HG03139 (cell line): ENCODE results near the gene OXCT1.
"Not testable (repeated sequence)": the region's sequence is repeated elsewhere in the genome, so short reads cannot be mapped to it uniquely, and the experiment has no call there.

Experiments used
- ATAC-seq: cut with Tn5 transposase; IDR thresholded peaks from one replicate; pipeline ENCODE4 v1.9.1; 2021; ENCODE audit not compliant: unreplicated experiment

The OXCT1 gene

GRCh38 chr5:41831155-41831554, 39.1 kb downstream of the OXCT1 start:
- peak; percentile 46 for ATAC-seq

DNA sequence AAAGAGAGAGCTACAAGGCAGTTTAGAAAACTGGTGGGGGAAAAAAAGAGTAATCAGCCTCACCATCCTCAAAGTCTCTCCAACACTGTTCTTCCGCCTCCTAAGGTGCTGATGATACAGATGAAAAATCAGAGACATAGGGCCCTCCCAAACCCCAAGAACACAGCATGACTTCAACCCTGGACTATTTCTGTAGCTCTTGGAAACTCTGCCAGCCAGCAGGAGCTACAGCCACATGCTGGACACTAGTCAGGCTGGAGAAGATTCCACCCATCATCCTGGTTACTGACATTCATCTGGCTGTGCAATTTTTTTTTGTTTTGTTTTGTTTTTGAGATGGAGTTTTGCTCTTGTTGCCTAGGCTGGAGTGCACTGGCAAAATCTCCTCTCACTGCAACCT, 42.4 kb downstream of the OXCT1 start:
- no peak for ATAC-seq

DNA sequence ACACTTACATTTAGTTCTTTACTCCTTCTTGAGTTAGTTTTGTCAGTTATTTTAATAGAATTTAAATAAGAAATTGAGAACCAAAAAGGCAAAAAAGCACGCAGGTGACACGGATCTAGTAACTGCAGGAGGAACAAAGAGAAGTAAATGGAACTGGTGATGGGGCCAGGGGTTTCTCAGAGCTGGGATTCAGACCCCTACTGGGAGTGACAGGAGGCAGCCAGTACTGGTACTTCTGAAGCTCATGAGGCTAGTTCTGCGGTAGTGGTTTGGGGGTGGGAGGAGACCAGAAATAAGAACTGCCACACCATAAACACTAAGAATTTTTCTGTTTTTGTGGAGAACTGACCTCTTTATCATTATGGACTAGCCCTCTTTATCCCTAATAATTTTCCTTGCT, 48.2 kb downstream of the OXCT1 start:
- no peak for ATAC-seq

DNA sequence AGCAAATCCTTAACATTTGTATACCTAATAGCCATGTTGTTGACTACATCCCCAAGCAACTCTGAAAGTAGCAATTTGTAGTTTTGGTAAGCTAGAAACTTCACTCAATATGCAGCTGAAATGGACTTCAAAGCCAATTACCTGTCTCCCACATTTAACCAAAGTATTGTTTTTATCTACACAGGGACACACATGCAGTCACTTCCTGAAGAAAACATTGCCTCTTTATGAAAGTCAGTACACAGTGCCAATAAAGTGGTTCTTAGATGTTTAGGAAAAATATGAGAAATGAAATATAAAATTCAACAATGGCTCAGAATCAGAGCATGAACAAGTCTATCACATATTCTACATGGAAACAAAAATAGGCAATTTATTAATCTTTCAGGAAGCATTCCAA, 49.2 kb downstream of the OXCT1 start:
- no peak for ATAC-seq

GRCh38 chr5:41820150-41820549, 50.1 kb downstream of the OXCT1 start:
- no peak for ATAC-seq

DNA sequence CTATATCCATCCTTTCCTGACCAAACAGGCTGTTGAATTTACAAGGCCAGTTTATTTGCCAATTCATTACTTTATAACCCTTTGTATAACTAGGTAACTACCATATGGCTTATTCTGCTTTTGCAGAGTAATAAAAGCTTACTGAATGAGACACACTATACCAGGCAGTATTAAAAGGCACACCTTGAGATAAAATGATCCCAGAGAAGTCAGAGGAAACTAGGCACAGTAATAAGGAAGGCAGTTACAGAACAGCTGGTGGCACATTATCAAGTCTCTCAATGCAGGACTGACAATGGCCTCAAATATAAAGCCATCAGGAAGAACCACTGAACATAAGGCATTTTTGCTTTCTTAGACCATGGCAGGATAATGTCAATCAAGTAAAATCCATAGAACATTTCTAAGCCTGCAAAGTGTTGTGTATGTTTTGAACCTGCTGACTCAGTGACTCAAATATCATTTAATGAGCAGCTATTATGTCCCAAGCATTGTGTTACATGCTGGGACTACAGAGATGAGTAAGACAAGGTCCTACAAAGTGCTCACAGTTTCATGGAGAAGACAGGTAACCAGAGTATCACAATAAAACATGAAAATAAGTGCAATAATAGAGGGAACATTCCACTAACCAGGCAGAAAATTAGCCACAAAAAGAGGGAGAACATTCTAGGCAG, 52.5 kb downstream of the OXCT1 start:
- no peak for ATAC-seq

GRCh38 chr5:41815663-41816229, 54.5 kb downstream of the OXCT1 start:
- no peak for ATAC-seq

DNA sequence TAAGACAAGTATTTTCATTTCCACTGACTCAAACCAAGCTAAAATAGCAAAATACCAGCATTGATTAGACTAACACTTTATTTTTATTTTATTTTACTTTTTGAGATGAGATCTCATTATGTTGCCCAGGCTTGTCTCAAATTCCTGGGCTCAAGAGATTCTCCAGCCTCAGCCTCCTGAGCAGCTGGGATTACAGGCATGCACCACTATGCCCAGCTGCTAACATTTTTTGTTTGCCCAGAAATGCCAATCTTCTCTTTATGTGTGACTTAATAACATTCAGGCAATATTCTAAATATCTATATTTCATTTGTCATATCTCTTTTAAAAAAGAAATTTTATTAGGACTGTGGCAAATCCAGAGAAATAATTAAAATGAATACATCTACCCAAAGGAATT, 55.0 kb downstream of the OXCT1 start:
- no peak for ATAC-seq

GRCh38 chr5:41814306-41814705, 55.9 kb downstream of the OXCT1 start:
- ATAC-seq, result not testable (repeated sequence)

DNA sequence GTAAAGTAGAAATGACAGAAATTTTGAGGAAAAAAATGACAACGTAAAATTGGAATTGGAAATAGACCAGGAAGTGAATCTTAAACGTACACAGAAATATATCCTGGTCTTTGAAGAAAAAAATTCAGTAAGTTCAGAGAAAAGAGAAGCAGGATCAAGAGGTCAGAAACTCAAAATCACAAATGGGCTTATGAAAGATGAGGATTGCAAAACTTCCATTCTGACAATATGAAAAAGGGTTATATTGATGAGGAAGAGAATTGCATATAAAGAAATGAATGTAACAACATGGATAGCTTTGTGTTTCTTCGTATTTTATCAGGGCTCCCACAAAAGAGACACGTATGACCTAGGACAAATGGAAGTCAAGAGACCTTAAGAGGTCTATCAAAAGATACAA, 58.1 kb downstream of the OXCT1 start:
- no peak for ATAC-seq

GRCh38 chr5:41809128-41809527, 61.1 kb downstream of the OXCT1 start:
- ATAC-seq, result no peak

GRCh38 chr5:41808294-41808693, 61.9 kb downstream of the OXCT1 start:
- no peak for ATAC-seq

DNA sequence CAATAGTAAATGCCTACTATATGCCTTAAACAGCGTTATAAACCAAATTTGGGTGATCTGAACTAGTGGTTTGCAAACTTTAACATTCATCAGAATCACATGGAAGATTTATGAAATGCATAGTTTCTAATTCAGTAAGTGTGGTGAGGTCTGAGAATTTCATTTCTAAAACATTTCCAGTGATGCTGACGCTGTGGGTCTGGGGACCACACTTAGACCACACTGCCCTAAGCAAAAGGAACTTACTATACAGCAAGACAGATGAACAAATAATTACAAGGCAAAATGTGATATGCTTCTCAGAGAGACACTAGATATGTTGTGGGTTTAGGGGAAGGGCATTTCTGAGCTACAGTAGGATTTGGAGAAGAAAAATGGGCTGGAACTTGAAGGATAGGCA, 72.6 kb downstream of the OXCT1 start:
- no peak for ATAC-seq

DNA sequence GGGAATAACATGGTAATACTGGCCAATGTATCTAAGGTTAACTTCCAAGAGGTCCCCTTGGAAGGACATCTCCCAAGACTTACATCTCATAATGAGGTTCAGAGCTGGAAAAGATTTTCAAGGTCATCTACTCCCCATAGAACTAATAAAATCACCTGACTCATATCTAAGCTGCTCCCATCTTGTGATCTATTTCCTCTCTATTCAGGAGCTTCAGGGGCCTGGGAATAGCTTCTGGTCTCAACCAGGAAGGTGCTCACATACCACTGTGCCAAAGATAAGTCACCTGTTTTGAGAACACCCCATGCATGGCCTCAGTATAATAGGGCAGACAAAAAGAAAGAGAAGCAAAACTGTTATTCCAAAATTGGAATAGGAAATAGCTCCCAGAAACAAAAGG, 74.2 kb downstream of the OXCT1 start:
- ATAC-seq, result no peak

DNA sequence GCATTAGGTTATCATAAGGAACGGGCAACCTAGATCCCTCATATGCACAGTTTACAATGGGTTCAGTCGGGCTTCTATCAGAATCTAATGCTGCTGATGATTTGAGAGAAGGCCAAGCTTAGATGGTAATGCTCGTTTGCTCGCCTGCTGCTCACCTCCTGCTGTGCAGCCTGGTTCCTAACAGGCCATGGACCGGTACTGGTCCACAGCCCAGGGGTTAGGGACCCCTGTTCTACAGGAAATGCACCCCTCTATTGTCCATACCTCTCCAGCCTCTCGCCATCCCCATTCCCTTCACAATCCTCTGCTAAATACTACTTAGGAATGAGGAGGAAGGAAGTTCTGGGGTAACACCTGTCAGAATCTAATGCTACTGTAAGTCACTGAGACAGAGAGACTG, 75.1 kb downstream of the OXCT1 start:
- ATAC-seq, result no peak

- no peak for ATAC-seq
These were observed 75.8 kb downstream of the OXCT1 start for GRCh38 chr5:41794471-41794870.

DNA sequence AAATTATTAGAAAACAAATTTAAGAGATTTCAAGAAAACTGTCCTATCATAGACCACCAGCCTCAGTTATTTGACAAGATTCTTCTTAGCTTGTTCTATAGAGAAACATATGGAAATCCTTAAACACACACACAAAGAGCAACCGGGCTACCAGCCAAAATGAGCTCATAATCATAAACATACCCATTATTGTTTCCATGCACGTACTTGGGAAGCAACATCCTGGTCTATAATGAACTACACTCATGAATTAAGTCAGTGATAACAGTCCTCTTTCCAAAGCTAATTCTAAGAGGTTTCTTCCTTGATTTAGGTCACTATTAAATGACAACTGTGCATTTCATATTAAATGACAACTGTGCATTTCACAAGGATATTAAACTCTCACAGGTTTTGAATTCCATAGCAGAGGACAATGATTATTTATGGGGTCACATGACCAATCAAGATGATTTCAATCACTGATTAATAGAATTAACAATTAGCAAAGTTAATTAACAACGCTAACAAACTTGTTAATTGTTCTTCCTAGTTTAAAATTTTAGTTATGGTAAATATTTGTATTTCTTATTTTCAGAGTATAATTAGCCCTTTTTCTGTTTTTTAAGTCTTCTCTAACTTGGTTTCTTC, 77.0 kb downstream of the OXCT1 start:
- no peak for ATAC-seq

DNA sequence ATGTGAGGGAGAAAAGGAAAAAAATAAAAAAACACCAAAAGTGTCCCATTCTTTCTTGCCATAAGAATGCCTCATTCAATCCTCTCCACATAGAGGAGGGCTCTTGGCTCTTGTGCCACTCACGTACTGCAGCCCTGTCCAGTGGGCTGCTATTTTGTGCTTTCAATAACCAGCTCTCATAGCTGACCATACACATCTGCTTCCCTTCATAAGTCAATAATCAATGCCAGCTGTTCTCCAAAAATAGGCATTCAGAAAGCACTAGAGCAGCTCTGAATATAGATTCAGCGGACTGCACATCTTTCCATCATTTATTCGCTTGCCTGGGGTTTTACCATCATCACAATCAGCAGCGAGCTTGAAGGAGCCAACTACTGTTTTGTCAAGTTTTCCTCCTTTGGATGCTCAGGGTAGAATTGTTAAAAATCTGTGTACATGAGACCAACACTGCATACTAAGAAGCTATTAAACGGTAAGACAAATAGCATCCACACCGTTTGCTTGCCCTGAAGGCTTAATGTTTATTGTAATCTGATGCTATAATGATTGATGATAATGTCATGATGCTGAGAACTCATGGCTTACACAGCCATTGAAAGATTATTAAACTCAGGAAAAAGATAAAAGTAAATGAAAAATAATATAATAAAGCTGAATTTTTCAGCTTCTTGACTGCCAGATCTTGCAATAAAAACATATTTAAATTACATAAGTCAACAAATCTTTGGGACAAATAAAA, 80.0 kb downstream of the OXCT1 start:
- ATAC-seq, result no peak

DNA sequence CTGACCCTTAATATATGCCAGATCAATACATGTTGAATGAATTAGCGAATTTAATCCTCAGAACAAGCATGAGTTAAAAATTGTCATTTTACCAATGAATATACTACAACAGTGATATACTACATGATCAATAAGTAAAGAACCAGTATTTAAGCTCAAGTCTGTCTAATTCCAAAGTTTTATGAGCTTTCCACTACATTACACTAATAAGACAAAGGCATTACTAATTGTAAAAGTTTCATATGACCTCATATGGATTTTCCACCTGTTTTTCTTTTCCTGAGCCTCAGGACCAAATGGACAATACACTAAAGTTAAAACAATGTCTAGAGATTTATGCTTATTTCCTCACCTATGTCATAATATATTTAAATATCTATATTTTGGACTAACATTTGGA, 80.8 kb downstream of the OXCT1 start:
- no peak for ATAC-seq

GRCh38 chr5:41788941-41789368, 81.3 kb downstream of the OXCT1 start:
- ATAC-seq, result no peak

DNA sequence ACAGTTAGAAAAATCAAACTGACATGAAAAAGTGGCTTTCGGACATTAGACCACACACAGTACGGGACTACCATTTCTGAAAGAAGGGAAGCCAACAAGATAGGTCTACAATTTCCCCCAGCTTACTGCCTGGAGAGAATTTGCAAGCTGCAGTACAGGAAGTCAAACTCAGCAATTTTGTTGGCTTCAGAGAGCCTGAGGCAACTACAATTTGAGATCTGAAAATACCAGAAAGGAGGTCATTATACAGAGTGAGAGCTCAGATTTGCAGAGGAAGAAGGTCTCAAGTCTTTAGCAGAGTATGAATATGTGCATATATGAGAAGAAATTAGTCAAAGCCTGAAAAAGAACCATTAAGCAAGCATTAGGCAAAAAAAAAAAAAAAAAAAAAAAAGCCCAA, 83.0 kb downstream of the OXCT1 start:
- no peak for ATAC-seq

- ATAC-seq, result no peak
These were observed 85.2 kb downstream of the OXCT1 start for GRCh38 chr5:41785061-41785460.
